NCI-H524 treated with DMSO at 0.1 percent for 48 hours (cell line): ENCODE measurements around the gene NR1D2.
"Not testable (repeated sequence)": the region's sequence is repeated elsewhere in the genome, so short reads cannot be mapped to it uniquely, and the experiment has no call there.

Experiments used
- DNase-seq: peaks from one replicate; lab custom pipeline; 2025; lab: John Stamatoyannopoulos, UW

NR1D2 gene

DNA sequence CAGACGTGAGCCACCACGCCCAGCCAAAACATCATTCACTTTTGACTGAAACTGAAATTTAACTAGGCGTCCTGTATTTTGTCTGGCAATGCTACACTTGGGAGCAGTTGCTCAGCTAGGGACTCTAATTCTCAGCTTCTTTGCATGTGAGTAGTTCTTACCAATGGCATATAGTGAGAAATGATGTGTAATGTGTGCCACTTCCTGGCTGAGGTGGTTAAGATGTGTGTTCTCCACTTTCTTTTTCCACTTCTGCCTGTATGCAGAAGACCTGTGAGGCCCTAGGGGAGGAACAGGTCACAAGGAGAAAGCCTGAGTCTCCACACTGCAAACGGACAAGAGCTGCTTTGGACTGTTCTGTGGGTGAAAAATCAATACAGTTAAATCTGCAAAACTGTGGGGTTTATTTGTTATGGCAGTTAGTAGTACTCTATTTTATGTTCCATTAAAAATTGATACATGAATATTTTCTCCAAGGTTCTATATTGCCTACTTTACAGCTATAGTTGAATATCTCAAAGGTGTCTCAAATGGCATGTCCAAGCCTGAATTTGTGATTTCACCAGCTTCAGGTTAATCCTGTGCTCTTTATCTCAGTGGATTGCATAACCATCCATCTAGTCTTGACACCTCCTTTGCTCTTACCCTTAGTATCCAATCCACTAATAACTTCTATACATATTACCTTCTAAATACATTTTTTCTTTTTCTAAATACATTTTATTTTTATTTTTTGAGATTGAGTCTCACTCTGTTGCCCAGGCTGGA is 59.3 kb downstream of the NR1D2 start:
- no peak for DNase-seq

DNA sequence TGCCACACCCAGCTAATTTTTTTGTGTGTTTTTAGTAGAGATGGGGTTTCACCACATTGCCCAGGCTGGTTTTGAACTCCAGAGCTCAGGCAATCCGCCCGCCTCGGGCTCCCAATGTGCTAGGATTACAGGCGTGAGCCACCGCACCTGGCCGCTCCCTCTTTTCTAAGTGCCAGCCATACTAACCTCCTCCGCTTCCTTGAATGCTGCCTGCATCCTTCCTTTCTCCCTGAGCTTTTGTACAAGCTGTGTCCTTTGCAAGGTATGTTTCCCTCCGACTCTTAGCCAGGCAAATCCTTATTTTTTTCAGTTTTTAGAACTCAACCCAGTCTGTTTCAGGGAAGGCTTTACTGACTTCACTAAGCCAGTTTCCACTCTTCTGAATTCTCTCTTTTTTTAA is 60.6 kb downstream of the NR1D2 start:
- DNase-seq = no peak

DNA sequence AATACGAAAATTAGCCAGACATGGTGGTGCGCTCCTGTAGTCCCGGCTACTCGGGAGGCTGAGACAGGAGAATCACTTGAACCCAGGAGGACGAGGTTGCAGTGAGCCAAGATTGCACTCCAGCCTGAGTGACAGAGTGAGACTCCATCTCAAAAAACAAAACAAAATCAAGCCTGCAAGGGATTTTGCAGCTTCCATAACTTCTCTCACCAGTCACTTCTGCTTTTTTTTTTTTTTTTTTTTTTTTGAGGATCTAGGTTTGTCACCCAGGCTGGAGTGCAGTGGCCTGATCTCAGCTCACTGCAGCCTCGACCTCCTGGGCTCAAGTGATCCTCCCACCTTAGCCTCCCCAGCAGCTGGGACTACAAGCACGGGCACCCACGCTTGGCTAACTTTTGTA is 65.7 kb downstream of the NR1D2 start:
- not testable (repeated sequence) for DNase-seq

DNA sequence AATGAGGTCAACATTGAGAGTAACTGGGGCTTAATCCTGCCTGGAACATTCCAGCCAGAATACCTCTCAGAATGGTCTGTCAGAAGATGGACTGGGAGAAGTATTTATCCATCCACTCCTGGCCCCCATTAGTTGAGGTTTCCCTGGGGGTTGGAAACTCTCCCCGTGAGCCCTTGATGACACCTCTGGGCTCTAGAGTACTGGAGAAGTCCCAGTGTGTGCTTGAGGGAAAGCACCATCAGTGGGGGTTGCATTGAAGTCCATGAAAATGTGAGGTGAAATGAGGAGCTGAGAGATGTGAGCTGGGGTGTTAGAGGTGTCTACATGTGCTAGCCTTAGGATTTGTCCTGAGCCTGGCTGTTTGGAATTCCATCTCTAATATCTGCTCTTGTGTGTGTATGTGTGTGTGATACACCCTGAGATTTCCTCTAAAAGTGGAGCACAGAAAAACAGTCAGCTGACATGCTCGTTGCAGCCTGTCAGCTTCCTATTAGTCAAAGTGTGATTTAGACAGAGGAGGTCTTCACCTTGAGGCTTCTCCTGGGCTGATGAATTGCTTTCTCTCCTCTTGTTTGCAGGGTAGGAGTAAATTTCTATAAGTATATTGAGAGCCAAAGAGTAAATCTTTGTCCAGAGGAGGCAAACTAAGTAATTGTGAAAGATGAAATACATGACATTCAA is 67.6 kb downstream of the NR1D2 start:
- no peak for DNase-seq

DNA sequence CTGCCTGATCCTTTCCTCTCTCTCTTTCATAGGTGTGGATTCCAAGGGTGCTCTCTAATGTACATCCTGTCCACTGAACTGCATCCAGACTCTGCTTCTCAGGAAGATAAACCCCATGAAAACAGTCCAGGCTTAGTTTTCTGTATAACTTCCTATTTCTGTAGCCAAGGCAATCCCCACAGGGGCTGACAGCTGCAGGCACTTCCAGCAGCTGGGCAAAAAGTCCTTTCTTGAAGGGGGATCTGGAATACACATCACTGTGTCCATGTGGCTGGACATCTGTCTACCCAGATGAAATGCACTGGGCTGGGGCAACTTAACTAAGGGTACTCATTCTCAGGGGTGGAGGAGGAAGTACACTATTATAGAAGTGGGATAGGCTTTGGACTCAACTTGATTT is 72.2 kb downstream of the NR1D2 start:
- DNase-seq = peak; percentile 35

DNA sequence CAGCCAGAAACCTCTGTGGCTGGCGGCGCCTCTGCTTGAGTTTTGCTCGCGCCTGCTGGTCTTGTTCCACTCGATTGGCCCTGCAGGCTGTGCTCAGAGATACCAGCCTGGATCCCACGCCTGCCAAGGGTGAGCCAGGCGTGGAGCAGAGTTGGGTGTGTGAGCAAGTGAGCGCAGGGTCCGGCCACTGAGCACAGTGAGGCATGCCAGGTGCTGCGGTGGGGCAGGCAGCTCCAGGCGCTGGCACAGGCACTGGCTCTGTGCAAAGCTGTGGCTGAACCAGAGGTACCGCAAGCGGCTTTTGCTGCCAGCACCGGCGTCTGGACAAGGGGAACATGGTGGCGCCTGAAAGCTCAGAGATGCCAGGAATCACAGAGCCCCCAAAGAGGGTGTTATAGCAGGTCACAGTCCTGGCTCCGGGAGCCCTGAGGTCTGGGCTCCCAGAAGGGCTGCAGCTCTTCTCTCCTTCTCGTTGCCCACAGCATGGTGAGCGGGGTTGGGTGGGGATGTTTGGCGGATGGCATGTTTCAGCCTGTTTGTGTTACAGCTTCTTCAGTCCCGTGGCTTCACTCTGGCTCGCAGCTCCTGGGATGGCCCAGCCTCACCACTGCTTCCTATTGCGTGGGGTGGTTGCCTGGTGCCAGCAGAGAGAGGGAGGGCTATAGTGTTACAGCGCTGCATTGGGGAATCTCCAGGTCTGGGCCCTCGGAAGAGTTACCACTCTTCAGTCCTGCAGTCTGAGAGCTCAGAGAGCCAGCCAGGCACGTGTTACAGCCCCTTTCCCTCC is 73.9 kb downstream of the NR1D2 start:
- DNase-seq = no peak

DNA sequence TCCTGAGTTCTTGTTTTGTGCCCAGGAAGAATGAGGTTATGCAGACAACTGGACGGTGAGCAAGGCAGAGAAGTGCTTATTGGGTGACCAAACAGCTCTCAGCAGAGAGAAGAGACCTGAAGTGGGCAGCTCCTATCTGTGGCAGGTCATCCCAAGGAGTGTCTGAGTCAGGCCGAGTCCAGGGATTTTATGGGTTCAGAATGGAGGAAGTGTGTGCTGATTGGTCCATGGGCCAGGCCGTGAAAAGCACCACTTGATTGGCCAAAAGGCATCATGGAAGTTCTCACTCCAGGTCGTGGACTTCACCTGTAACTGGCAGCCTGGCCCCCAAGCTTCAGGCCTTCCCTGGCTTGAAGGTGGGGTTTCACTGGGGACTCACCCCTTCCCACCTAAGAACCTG is 74.5 kb downstream of the NR1D2 start:
- no peak for DNase-seq

- DNase-seq = peak; percentile 85
Observed at GRCh38 chr3:24020036-24020691, 75.1 kb downstream of the NR1D2 start.

DNA sequence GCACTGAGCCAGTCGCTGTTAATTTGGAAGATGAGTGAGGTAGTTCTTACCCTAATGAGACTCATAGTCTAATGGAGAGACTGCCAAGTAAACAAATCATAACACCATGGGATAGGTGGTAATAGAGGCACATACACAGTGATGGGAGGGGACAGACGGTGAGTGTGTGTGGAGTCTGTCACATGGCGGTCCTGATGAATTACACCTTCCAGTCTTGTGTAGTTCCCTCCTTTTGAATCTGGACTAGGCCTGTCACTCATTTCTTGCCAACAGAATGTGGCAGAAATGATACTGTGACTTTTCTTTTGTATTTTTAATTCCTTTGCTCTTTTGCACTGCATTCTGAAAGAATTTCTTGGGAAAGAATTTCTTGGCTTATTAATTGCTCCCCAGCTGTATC is 78.1 kb downstream of the NR1D2 start:
- DNase-seq = no peak

GRCh38 chr3:24025805-24026204 is 80.7 kb downstream of the NR1D2 start:
- DNase-seq = no peak

DNA sequence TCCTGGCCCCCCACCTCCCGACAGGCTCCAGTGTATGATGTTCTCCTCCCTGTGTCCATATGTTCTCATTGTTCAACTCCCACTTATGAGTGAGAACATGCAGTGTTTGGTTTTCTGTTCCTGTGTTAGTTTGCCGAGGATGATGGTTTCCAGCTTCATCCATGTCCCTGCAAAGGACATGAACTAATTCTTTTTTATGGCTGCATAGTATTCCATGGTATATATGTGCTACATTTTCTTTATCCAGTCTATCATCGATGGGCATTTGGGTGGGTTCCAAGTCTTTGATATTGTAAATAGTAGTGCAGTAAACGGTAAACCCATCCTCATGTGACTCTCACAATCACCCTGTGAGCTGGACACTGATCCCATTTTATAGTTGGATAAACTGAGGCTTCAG is 81.6 kb downstream of the NR1D2 start:
- not testable (repeated sequence) for DNase-seq

DNA sequence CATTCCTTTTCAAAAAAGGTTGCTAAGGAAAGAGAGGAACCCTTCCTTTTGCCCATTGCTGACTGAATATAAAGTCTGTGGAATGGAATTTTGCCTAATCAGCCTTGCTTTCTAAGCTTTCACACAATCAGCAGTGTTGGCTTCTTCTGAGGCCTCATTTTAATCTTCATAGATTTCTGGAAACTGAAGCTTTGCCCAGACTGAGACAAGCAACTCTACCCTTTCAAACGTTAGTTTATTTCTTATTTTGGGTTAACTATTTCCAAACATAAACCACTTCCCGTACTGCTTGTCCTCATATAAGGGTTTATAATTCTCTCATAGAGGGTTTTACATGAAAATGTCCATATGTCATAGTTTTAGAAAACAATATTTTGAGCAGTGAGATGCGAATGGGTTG is 82.9 kb downstream of the NR1D2 start:
- DNase-seq = no peak
